B cell (primary cell): ENCODE measurements around the gene LRRC8D.

ENCODE experiments used
- EZH2 ChIP-seq: IDR thresholded peaks from 2 replicates; pipeline ENCODE4 v1.6.1; 2012; ENCODE audit warnings: borderline replicate concordance, low read depth, mild to moderate bottlenecking, moderate library complexity, low read length; ENCODE audit not compliant: insufficient read depth, poor library complexity, severe bottlenecking
- TF ChIP-seq, protein P1 (sequence below): fragments of 200-600 bp; IDR thresholded peaks from one replicate; pipeline ENCODE4 v1.8.0; 2022; ENCODE audit warnings: antibody characterized with exemption, mild to moderate bottlenecking

DNA sequence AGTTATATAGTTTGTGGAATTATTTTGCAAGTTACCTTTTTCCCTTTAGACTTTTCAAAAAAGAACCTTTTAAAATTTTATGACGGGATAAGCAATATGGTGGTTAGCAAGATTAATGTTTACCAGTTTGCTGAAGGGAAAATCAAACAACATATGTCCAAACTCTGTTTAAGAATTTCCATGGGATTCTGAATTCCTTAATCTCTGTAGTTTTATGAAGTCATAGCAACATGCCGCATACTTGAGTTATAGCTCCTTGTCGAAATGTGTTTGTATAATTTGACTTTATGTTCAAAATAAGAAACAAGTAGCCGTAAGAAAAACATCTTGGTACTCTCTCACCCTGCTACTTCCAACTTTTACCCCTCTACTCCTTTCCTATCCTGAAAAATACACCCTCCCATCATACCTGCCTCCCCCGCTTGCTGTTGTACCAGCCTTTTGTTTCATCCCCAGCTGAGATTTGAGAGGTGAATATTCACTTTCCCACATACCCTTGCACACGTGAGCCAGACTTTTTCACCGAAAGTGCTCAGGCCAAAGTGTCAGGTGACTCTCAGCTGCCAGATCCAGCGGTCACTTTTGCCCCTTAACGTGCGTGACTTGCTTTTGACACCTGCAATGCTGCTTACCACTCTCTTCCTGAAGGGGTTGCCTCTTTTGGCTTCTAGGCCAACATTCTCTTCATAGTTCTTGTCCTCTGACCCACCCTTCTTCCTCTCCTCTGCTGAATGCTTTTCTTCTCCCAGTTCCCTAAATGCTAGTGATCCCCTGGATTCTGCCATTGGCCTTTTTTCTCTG lies 90.6 kb downstream of the LRRC8D start:
- TF ChIP-seq, protein P1, sequence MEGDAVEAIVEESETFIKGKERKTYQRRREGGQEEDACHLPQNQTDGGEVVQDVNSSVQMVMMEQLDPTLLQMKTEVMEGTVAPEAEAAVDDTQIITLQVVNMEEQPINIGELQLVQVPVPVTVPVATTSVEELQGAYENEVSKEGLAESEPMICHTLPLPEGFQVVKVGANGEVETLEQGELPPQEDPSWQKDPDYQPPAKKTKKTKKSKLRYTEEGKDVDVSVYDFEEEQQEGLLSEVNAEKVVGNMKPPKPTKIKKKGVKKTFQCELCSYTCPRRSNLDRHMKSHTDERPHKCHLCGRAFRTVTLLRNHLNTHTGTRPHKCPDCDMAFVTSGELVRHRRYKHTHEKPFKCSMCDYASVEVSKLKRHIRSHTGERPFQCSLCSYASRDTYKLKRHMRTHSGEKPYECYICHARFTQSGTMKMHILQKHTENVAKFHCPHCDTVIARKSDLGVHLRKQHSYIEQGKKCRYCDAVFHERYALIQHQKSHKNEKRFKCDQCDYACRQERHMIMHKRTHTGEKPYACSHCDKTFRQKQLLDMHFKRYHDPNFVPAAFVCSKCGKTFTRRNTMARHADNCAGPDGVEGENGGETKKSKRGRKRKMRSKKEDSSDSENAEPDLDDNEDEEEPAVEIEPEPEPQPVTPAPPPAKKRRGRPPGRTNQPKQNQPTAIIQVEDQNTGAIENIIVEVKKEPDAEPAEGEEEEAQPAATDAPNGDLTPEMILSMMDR = no peak
- no peak for TF ChIP-seq EZH2
